GM12801 (cell line): ENCODE results near the gene COL13A1.

Experiments used
- CTCF ChIP-seq: IDR thresholded peaks from one replicate; pipeline ENCODE4 v1.5.1; 2011; ENCODE audit warnings: control low read depth; ENCODE audit not compliant: insufficient read length; ENCODE audit errors: extremely low read depth

Gene COL13A1

GRCh38 chr10:69994262-69994661 lies 192.6 kb downstream of the COL13A1 start:
- TF ChIP-seq CTCF: no peak

- TF ChIP-seq CTCF: no peak
Observed at GRCh38 chr10:69996611-69997010, 194.9 kb downstream of the COL13A1 start.

- no peak for TF ChIP-seq CTCF
Observed at GRCh38 chr10:70000262-70000661, 198.6 kb downstream of the COL13A1 start.

GRCh38 chr10:70007116-70007820 lies 205.6 kb downstream of the COL13A1 start:
- no peak for TF ChIP-seq CTCF
